Mucosa of descending colon (tissue), 3 donors: Measurements from ENCODE around the gene ABLIM2. TPM values are rescaled to one million over a fixed set of nuclear protein-coding genes. Genes with fewer than 3 reads are reported as not detected.

Experiments used
- ATAC-seq: fragments of 200-7000 bp; cut with Tn5 transposase; one replicate; pipeline ENCODE4 v1.9.1; 2020; ENCODE audit warnings: mild to moderate bottlenecking, moderate library complexity
- DNase-seq, 3 donors: peaks; one replicate each; pipeline ENCODE4 v3.0.0-alpha.2; 2020
- H3K36me3 ChIP-seq: fragments of 200-600 bp; one replicate; pipeline ENCODE4 v1.8.0; 2021; ENCODE audit warnings: low read depth, mild to moderate bottlenecking
- H3K4me1 ChIP-seq: fragments of 200-600 bp; one replicate; pipeline ENCODE4 v1.8.0; 2021; ENCODE audit warnings: low read depth, mild to moderate bottlenecking
- H3K4me3 ChIP-seq: fragments of 200-600 bp; one replicate; pipeline ENCODE4 v1.8.0; 2021; ENCODE audit warnings: mild to moderate bottlenecking
- H3K9me3 ChIP-seq: fragments of 200-600 bp; one replicate; pipeline ENCODE4 v1.8.0; 2021; ENCODE audit warnings: mild to moderate bottlenecking
- CTCF ChIP-seq: fragments of 200-600 bp; IDR thresholded peaks from one replicate; pipeline ENCODE4 v1.8.0; 2022; ENCODE audit warnings: antibody characterized with exemption, mild to moderate bottlenecking
- intact Hi-C, 2 donors: fragments of 100-400 bp; cut with DNase I in 1 of 2; cut with micrococcal nuclease in 1 of 2; formaldehyde crosslinking; loops; one replicate each; pipeline versions ENCODE4 v1.11.0 to v1.11.1; 2022; cut with DNase I, micrococcal nuclease
- total RNA-seq, 3 donors: library from RNA; stranded (reverse); fragmentation: NEBNext Ultra II Directional in 2 of 3; extraction: Animal tissue kit (Norgen Biotek cat#: 25700) in 2 of 3; gene quantifications; one replicate each; pipeline versions ENCODE4 v1.2.1 to v1.2.4, GENCODE V29; 2021 to 2023
- donor health status: DM: no; HTN: no; CAD: no; lungs with moderate emphysema.
- donor health status: DM: no; HTN: no; CAD: no.
- donor health status: DM: no; HTN: yes; CAD: no.

Gene ABLIM2
- total RNA-seq, 3 donors from 2014 or later: 15.0 to 15.8 (median 15.5) TPM

- peak; percentile 52 for ATAC-seq
- no peak for TF ChIP-seq CTCF
- Histone ChIP-seq H3K36me3 (no peaks in the 10 kb centered on the region), H3K9me3 (no peaks in the 10 kb centered on the region), H3K4me1 (peaks cover 30% of the 10 kb centered on the region), H3K4me3 (no peak overlapping the region)
- intact Hi-C loops: no loop called here
- peak; percentile 51 to 80 (median 78) for DNase-seq
These were observed 188.2 kb downstream of the ABLIM2 start for GRCh38 chr4:7970361-7970946.

- peaks cover 24% of the 10 kb centered on the region for H3K4me1 ChIP-seq
- ATAC-seq (no peak), DNase-seq (no peak)
- H3K9me3 ChIP-seq: no peaks in the 10 kb centered on the region
- no peak overlapping the region for H3K4me3 ChIP-seq
- no peak for TF ChIP-seq CTCF
- H3K36me3 ChIP-seq: no peaks in the 10 kb centered on the region
- intact Hi-C loops: no loop called here
These were observed 190.2 kb downstream of the ABLIM2 start for GRCh38 chr4:7968262-7968896.

- Histone ChIP-seq H3K4me3 (no peak overlapping the region), H3K9me3 (no peaks in the 10 kb centered on the region), H3K36me3 (no peaks in the 10 kb centered on the region), H3K4me1 (peaks cover 21% of the 10 kb centered on the region)
- intact Hi-C loops: no loop called here
- ATAC-seq: peak; percentile 5
- DNase-seq: peak in 2 of 3 donors; percentile 70 to 72
- no peak for TF ChIP-seq CTCF
These were observed 190.9 kb downstream of the ABLIM2 start for GRCh38 chr4:7967501-7968261.

- H3K9me3 ChIP-seq: no peaks in the 10 kb centered on the region
- peaks cover 16% of the 10 kb centered on the region for H3K4me1 ChIP-seq
- TF ChIP-seq CTCF: no peak
- ATAC-seq: no peak
- intact Hi-C loops: no loop called here
- no peak overlapping the region for H3K4me3 ChIP-seq
- DNase-seq: no peak
- H3K36me3 ChIP-seq: no peaks in the 10 kb centered on the region
These were observed 191.6 kb downstream of the ABLIM2 start for GRCh38 chr4:7967063-7967440.

GRCh38 chr4:7966281-7967062 lies 192.1 kb downstream of the ABLIM2 start:
- intact Hi-C loops: no loop called here

More at GRCh38 chr4:7966281-7967062, 192.1 kb downstream of the ABLIM2 start:
- ATAC-seq (no peak), DNase-seq (no peak)
- Histone ChIP-seq H3K4me1 (peaks cover 11% of the 10 kb centered on the region), H3K36me3 (no peaks in the 10 kb centered on the region), H3K9me3 (no peaks in the 10 kb centered on the region), H3K4me3 (no peak overlapping the region)
- no peak for TF ChIP-seq CTCF
